ENCODE data around the gene ATG16L1.
"Not testable (repeated sequence)": the region's sequence is repeated elsewhere in the genome, so short reads cannot be mapped to it uniquely, and the experiment has no call there.

The ATG16L1 gene

DNA sequence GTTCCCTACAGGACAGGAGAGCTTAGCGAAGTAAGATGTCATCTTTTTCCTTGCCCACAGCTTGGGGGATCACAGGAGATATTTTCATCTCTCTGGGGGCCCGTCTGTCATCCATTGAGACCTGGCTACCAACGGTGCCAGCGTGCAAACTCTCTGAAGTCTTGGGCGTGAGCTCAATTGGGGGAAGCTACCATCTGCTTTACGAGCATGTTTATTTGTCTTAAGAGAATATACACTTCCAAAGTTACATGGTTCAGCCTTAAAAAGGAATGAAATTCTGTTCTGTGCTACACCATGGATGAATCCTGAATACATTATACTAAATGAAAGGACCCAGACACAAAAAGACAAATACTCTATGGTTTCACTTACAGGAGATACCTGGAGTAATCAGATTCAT is 69.7 kb downstream of the ATG16L1 start:
- Mint-ChIP-seq H3K36me3 (ENCODE audit: insufficient read depth) (peaks cover 4% of the 10 kb centered on the region), H3K27me3 (peaks cover 7 to 17% of the 10 kb centered on the region in 2 donors), H3K4me3 (no peak overlapping the region), H3K9me3 (no peaks in the 10 kb centered on the region), H3K4me1 (ENCODE audit: low read depth in 2 of 2) (peaks cover 8 to 16% of the 10 kb centered on the region in 2 donors), H3K27ac (peak overlapping the region; percentile 49 to 53)
- ATAC-seq (replicated peaks), result no peak
- no peak for DNase-seq

DNA sequence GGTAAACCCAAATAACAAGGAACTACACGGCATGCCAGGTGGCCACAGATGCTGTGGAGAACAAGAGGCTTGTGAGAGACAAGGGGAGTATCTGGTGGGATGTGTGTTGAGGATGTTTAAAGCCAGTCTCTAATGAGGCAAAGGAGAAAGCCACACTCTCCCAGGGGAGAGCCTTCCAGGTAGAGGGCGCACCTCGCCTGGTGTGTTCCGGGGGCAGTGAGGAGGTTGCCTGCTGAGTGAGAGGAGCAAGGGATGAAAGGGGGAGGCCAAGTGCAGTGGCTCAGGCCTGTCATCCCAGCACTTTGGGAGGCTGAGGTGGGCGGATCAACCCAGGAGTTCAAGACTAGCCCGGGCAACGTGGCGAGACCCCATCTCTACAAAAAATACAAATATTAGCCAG is 72.4 kb downstream of the ATG16L1 start:
- ATAC-seq (replicated peaks) (no peak), DNase-seq (no peak)
- H3K4me1 Mint-ChIP-seq (ENCODE audit: low read depth in 2 of 2), result peaks cover 11 to 14% of the 10 kb centered on the region in 2 donors
- H3K4me3 Mint-ChIP-seq, result no peak overlapping the region
- H3K9me3 Mint-ChIP-seq, result no peaks in the 10 kb centered on the region
- H3K27ac Mint-ChIP-seq, result no peak overlapping the region
- peaks cover 1 to 11% of the 10 kb centered on the region in 2 donors for H3K27me3 Mint-ChIP-seq
- peaks cover 4% of the 10 kb centered on the region for H3K36me3 Mint-ChIP-seq (ENCODE audit: insufficient read depth)

DNA sequence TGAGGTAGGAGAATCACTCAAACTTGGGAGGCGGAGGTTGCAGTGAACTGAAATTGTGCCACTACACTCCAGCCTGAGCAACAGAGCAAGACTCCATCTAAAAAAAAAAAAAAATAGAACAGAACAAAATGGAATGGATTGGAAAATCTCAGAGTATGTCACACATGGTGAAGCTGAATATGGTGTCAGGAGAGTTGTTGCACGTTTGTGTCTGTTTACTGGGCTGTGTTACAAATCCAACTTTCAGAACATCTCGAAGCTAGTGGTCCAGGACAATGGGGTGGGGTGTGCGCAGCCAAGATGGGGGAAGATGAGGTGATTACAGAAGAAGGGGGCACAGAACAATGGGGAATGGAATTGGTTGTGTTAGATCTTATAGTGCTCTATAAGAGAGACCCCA is 73.8 kb downstream of the ATG16L1 start:
- peaks cover 19 to 23% of the 10 kb centered on the region in 2 donors for H3K4me1 Mint-ChIP-seq (ENCODE audit: low read depth in 2 of 2)
- no peak overlapping the region for H3K4me3 Mint-ChIP-seq
- H3K27ac Mint-ChIP-seq, result no peak overlapping the region
- H3K9me3 Mint-ChIP-seq, result no peaks in the 10 kb centered on the region
- ATAC-seq (replicated peaks) (no peak), DNase-seq (no peak)
- peaks cover 4% of the 10 kb centered on the region for H3K36me3 Mint-ChIP-seq (ENCODE audit: insufficient read depth)
- H3K27me3 Mint-ChIP-seq, result peaks cover 0 to under 1% of the 10 kb centered on the region in 2 donors

- Mint-ChIP-seq H3K27ac (no peak overlapping the region), H3K27me3 (no peaks in the 10 kb centered on the region)
These were observed 74.3 kb downstream of the ATG16L1 start for GRCh38 chr2:233325814-233326213.

GRCh38 chr2:233326500-233326899 is 75.0 kb downstream of the ATG16L1 start:
- Mint-ChIP-seq H3K27ac (peak overlapping the region in 1 of 2 donors; percentile 44), H3K27me3 (no peaks in the 10 kb centered on the region), H3K4me1 (ENCODE audit: low read depth in 2 of 2) (peaks cover 23 to 29% of the 10 kb centered on the region in 2 donors), H3K9me3 (peaks cover 0 to 3% of the 10 kb centered on the region in 2 donors), H3K4me3 (no peak overlapping the region), H3K36me3 (ENCODE audit: insufficient read depth) (peaks cover 4% of the 10 kb centered on the region)
- ATAC-seq (replicated peaks) (no peak), DNase-seq (no peak)

More at GRCh38 chr2:233325814-233326213, 74.3 kb downstream of the ATG16L1 start:
- H3K9me3 Mint-ChIP-seq, result no peaks in the 10 kb centered on the region
- no peak overlapping the region for H3K4me3 Mint-ChIP-seq
- H3K36me3 Mint-ChIP-seq (ENCODE audit: insufficient read depth), result peaks cover 4% of the 10 kb centered on the region
- DNase-seq (no peak), ATAC-seq (replicated peaks) (no peak)
- H3K4me1 Mint-ChIP-seq (ENCODE audit: low read depth in 2 of 2), result peaks cover 23% of the 10 kb centered on the region in 2 donors

GRCh38 chr2:233328922-233329321 is 77.4 kb downstream of the ATG16L1 start:
- H3K27ac Mint-ChIP-seq, result peak overlapping the region in 1 of 2 donors; percentile 52
- peaks cover 35% of the 10 kb centered on the region in 2 donors for H3K4me1 Mint-ChIP-seq (ENCODE audit: low read depth in 2 of 2)
- ATAC-seq (replicated peaks), result no peak

GRCh38 chr2:233329489-233330135 is 78.1 kb downstream of the ATG16L1 start:
- ATAC-seq (replicated peaks) (no peak), DNase-seq (no peak)
- Mint-ChIP-seq H3K4me1 (ENCODE audit: low read depth in 2 of 2) (peaks cover 33 to 40% of the 10 kb centered on the region in 2 donors), H3K27ac (peak overlapping the region in 1 of 2 donors; percentile 52), H3K9me3 (peaks cover 0 to 3% of the 10 kb centered on the region in 2 donors), H3K27me3 (no peaks in the 10 kb centered on the region), H3K4me3 (no peak overlapping the region), H3K36me3 (ENCODE audit: insufficient read depth) (peaks cover 8% of the 10 kb centered on the region)

More at GRCh38 chr2:233328922-233329321, 77.4 kb downstream of the ATG16L1 start:
- Mint-ChIP-seq H3K36me3 (ENCODE audit: insufficient read depth) (peaks cover 8% of the 10 kb centered on the region), H3K27me3 (no peaks in the 10 kb centered on the region), H3K9me3 (peaks cover 0 to 3% of the 10 kb centered on the region in 2 donors), H3K4me3 (no peak overlapping the region)
- DNase-seq, result no peak

DNA sequence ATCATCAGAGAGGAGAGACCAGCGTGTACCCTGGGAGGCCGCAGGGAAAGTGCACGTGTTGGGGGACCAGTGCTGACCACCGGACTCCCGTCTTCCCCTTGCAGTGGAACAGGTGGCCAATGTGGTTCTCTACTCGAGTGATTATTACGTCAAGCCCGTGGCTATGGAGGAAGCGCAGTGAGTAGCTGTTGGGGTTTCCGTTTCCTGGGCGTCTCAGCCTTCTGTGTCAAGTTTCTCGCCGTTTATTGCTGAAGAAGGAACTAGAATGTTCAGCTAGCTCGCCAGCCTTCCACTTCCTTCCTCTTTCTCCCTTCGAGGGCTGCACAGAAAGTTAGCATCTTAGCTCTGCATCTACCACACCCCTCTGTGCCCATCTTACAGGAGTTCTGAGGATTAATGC is 80.1 kb downstream of the ATG16L1 start:
- peaks cover 8% of the 10 kb centered on the region for H3K36me3 Mint-ChIP-seq (ENCODE audit: insufficient read depth)
- ATAC-seq (replicated peaks), result peak; percentile 95
- peaks cover 0 to 3% of the 10 kb centered on the region in 2 donors for H3K9me3 Mint-ChIP-seq
- DNase-seq, result peak; percentile 71 to 76 (median 73)
- H3K4me3 Mint-ChIP-seq, result peak overlapping the region; percentile 73 to 75
- H3K27ac Mint-ChIP-seq, result peak overlapping the region; percentile 97 to 98
- no peaks in the 10 kb centered on the region for H3K27me3 Mint-ChIP-seq
- peaks cover 36 to 43% of the 10 kb centered on the region in 2 donors for H3K4me1 Mint-ChIP-seq (ENCODE audit: low read depth in 2 of 2)

DNA sequence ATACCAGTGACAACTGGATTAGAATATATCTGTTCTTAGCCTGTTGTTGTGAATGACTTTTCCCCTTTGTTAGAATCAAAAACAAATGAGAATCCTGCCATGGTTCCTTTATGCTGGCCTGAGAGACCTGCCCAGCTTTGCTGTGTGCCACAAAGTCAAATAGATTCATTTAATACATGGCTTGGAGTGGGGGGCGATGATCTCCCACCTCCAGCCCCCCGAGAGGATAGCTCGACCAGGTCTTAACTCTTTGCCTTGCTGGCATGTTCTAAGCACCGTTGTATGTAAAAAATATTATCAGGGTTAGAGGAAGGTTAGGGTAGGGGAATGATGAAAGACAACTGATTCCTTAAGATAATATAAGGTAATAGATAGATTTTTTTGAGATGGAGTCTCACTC is 80.7 kb downstream of the ATG16L1 start:
- Mint-ChIP-seq H3K4me3 (peak overlapping the region; percentile 73 to 75), H3K27me3 (no peaks in the 10 kb centered on the region), H3K27ac (peak overlapping the region; percentile 97 to 98), H3K4me1 (ENCODE audit: low read depth in 2 of 2) (peaks cover 36 to 40% of the 10 kb centered on the region in 2 donors), H3K36me3 (ENCODE audit: insufficient read depth) (peaks cover 8% of the 10 kb centered on the region), H3K9me3 (peaks cover 0 to 3% of the 10 kb centered on the region in 2 donors)
- ATAC-seq (replicated peaks) (no peak), DNase-seq (no peak)

DNA sequence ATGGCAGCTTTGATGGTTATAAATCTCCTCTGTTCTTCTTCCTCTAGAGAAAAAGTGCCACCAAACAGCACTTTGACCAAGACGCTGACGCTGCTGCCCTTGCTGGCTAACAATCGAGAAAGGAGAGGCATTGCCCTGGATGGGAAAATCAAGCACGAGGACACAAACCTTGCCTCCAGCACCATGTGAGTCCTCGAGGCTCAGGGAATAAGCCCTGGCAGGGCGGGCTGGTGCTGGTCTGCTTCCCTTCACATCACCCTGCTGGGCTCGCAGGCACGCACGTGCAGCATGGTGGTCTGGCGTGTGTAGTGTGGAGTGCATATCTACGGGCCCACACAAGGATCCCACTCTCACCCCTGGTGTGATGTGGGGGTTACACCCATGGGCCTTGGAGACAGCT is 83.4 kb downstream of the ATG16L1 start:
- H3K4me3 Mint-ChIP-seq, result no peak overlapping the region
- no peak for ATAC-seq (replicated peaks)
- peak overlapping the region; percentile 62 to 97 for H3K27ac Mint-ChIP-seq
- DNase-seq, result no peak
- H3K9me3 Mint-ChIP-seq, result peaks cover 0 to 3% of the 10 kb centered on the region in 2 donors
- peaks cover 35 to 36% of the 10 kb centered on the region in 2 donors for H3K4me1 Mint-ChIP-seq (ENCODE audit: low read depth in 2 of 2)
- H3K27me3 Mint-ChIP-seq, result no peaks in the 10 kb centered on the region
- H3K36me3 Mint-ChIP-seq (ENCODE audit: insufficient read depth), result peaks cover 8% of the 10 kb centered on the region

DNA sequence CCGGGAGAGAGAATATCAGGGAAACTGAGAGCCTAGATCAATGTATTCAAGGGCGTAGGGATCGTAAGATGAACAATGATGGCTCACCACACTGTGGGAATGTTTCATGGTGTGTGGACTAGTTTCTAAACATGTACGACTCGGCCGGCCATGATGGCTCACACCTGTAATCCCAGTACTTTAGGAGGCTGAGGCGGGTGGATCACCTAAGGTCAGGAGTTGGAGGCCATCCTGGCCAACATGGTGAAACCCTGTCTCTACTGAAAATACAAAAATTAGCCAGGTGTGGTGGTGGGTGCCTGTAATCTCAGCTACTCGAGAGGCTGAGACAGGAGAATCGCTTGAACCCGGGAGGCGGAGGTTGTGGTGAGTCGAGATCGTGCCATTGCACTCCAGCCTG is 84.6 kb downstream of the ATG16L1 start:
- not testable (repeated sequence) for ATAC-seq (replicated peaks); H3K9me3 Mint-ChIP-seq; H3K27me3 Mint-ChIP-seq; H3K27ac Mint-ChIP-seq; H3K4me3 Mint-ChIP-seq; H3K36me3 Mint-ChIP-seq (ENCODE audit: insufficient read depth); DNase-seq
- H3K4me1 Mint-ChIP-seq (ENCODE audit: low read depth in 2 of 2), result peaks cover 30 to 31% of the 10 kb centered on the region in 2 donors

- Mint-ChIP-seq H3K27ac (no peak overlapping the region), H3K27me3 (no peaks in the 10 kb centered on the region), H3K9me3 (no peaks in the 10 kb centered on the region), H3K4me3 (no peak overlapping the region), H3K4me1 (ENCODE audit: low read depth in 2 of 2) (peaks cover 25 to 27% of the 10 kb centered on the region in 2 donors), H3K36me3 (ENCODE audit: insufficient read depth) (peaks cover 8% of the 10 kb centered on the region)
- ATAC-seq (replicated peaks) (no peak), DNase-seq (no peak)
These were observed 85.1 kb downstream of the ATG16L1 start for GRCh38 chr2:233336541-233336940.

GRCh38 chr2:233338046-233338445 is 86.6 kb downstream of the ATG16L1 start:
- H3K9me3 Mint-ChIP-seq, result no peaks in the 10 kb centered on the region
- H3K36me3 Mint-ChIP-seq (ENCODE audit: insufficient read depth), result no peaks in the 10 kb centered on the region
- H3K4me3 Mint-ChIP-seq, result no peak overlapping the region
- no peaks in the 10 kb centered on the region for H3K27me3 Mint-ChIP-seq
- H3K4me1 Mint-ChIP-seq (ENCODE audit: low read depth in 2 of 2), result peaks cover 18 to 19% of the 10 kb centered on the region in 2 donors
- no peak for ATAC-seq (replicated peaks)
- no peak for DNase-seq
- no peak overlapping the region for H3K27ac Mint-ChIP-seq

DNA sequence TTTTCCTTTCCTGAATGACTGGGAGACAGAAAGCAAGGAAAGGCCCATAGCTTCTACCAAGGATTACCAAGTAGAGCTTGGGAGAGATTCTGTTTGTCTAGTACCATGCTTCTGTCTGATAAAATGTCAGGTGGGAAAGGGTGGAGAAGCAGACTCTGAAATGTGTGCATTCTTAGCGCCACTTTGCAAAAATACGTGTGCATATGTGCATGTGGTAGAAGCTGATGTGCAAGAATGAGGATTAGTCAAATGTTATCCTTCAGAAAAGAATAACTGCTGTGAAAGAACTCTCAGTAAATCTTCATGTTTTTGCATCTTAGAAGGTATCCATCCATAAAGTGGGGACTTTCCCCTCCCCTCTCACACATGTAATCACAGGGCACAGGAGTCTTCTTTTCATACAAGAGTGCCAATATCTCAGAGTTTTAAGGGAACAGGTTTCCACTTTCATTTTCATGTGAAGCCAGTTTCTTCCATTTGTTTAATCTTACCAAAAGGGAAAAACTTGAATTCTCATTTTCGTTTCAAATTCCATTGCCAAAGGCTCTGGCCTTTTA is 87.4 kb downstream of the ATG16L1 start:
- no peaks in the 10 kb centered on the region for H3K36me3 Mint-ChIP-seq (ENCODE audit: insufficient read depth)
- no peaks in the 10 kb centered on the region for H3K9me3 Mint-ChIP-seq
- no peak overlapping the region for H3K4me3 Mint-ChIP-seq
- H3K27me3 Mint-ChIP-seq, result no peaks in the 10 kb centered on the region
- H3K27ac Mint-ChIP-seq, result no peak overlapping the region
- no peak for DNase-seq
- ATAC-seq (replicated peaks), result no peak
- H3K4me1 Mint-ChIP-seq (ENCODE audit: low read depth in 2 of 2), result peaks cover 13 to 14% of the 10 kb centered on the region in 2 donors
